Fibroblast of pulmonary artery (primary cell): ENCODE results near the gene COA5.
"Not testable (repeated sequence)": the region's sequence is repeated elsewhere in the genome, so short reads cannot be mapped to it uniquely, and the experiment has no call there.

Source experiments
- DNase-seq: peaks from one replicate; pipeline ENCODE4 v3.0.0-alpha.2; 2010; ENCODE audit warnings: low read depth
- H3K4me3 ChIP-seq: replicated peaks from 2 replicates; pipeline ENCODE4 v1.5.1; 2011; ENCODE audit warnings: low read depth, mild to moderate bottlenecking, control low read depth, low read length, moderate library complexity
- CTCF ChIP-seq: IDR thresholded peaks from 2 replicates; pipeline ENCODE4 v1.5.1; 2011; ENCODE audit warnings: mild to moderate bottlenecking, control low read depth, low read length, inconsistent platforms; ENCODE audit errors: missing control alignments

The COA5 gene

DNA sequence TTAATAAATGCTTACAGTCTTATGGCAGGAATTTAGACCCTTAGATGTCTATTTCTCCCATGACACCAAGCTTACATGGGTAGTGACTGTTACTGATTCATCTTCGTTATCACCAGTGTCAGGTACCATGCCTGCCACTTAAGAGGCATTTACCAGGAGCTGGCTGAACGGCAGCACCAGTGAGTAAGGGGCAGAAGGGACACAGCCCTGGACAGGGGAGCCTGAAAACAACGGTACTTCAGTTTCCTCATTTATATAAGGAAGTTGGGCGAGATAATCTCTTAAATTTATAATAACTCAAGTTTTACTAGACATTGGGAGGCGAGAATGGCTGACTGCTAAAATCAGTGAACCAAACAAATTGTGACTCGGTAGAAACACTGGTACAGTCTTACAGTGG, 1.2 kb downstream of the COA5 start:
- no peak for TF ChIP-seq CTCF
- DNase-seq, result no peak
- peak overlapping the region; percentile 79 for H3K4me3 ChIP-seq

- no peak overlapping the region for H3K4me3 ChIP-seq
- no peak for TF ChIP-seq CTCF
- no peak for DNase-seq
Observed at GRCh38 chr2:98606431-98606830, 1.9 kb downstream of the COA5 start.

DNA sequence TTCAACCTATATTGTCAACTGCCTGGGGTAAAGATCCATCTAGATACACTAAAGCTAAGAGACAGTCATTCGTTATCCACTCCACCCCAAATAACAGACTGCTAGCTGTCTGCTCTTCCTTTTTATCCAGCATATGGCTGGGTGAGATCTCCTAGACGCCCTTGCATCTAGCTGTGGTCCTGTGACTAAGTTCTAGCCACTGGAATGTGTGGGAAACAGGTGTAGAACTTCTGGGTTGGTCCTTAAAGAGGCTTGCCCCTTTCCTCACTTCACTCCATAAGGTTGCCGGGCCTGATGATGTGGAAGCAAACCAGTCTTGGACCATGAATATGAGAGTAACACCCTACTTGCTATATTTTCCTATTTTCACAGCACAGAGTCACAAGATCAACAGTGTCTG, 3.2 kb downstream of the COA5 start:
- no peak for DNase-seq
- TF ChIP-seq CTCF, result no peak
- H3K4me3 ChIP-seq, result no peak overlapping the region

GRCh38 chr2:98604547-98604946, 3.8 kb downstream of the COA5 start:
- H3K4me3 ChIP-seq, result no peak overlapping the region
- TF ChIP-seq CTCF, result no peak
- DNase-seq, result no peak

DNA sequence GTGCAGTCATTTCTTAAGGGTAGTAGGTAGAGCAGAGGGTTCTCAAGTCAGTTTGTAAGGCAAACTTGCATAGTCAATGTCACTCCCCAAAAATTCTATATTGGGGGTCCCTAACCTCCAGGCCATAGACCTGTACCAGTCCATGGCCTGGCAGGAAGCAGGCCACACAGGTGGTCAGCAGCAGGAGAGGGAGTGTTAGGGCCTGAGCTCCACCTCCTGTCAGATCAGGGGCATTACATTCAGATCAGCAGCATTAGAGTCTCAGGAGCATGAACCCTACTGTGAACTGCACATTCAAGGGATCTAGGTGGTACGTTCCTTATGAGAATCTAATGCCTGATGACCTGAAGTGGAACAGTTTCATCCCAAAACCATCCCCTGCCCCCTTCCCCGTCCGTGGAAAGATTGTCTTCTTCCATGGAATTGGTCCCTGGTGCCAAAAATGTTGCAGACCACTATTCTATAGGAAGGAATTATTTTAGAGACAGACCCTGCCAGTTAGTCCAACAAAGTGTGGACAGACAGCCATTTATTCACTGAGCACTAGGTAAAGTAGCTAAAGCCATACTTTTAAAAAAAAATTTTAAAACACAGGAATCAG, 6.7 kb downstream of the COA5 start:
- peak; percentile 60 for DNase-seq
- H3K4me3 ChIP-seq, result no peak overlapping the region
- peak; percentile 78 for TF ChIP-seq CTCF

- no peak overlapping the region for H3K4me3 ChIP-seq
- TF ChIP-seq CTCF, result no peak
- peak; percentile 66 for DNase-seq
Observed at GRCh38 chr2:98598781-98599428, 9.4 kb downstream of the COA5 start.

- not testable (repeated sequence) for DNase-seq, H3K4me3 ChIP-seq
Observed at GRCh38 chr2:98594665-98595064, 13.6 kb downstream of the COA5 start.
